ENCODE results near the gene STRA6. TPM values are rescaled to one million over a fixed set of nuclear protein-coding genes. Genes with fewer than 3 reads are reported as not detected.

STRA6 gene
- total RNA-seq, 4 donors from 2014 or later = 0.39 to 1.9 TPM; not detected in 2

- H3K4me1 ChIP-seq = peaks cover 0 to 94% (median 46%) of the 10 kb centered on the region in 4 donors
- DNase-seq (ENCODE audit: low spot score in 2 of 2) = no peak
Observed at GRCh38 chr15:74176262-74177214, 26.0 kb downstream of the STRA6 start.

GRCh38 chr15:74175271-74176191 lies 27.1 kb downstream of the STRA6 start:
- TF ChIP-seq POLR2A (IDR thresholded peaks at IDR 0.05) (no peak), EP300 (IDR thresholded peaks at IDR 0.05) (no peak), CTCF (IDR thresholded peaks at IDR 0.05) (no peak)
- peak overlapping the region; percentile 18 to 51 (median 30) for H3K4me3 ChIP-seq
- 82 to 89% methylated on average over 29 to 39 of the region's 45 CpGs for WGBS, 2 donors
- no peak for DNase-seq (ENCODE audit: low spot score in 2 of 2)
- H3K4me1 ChIP-seq = peaks cover 0 to 97% (median 48%) of the 10 kb centered on the region in 4 donors
- no peaks in the 10 kb centered on the region for H3K27me3 ChIP-seq
- H3K36me3 ChIP-seq = peaks cover 0 to 4% (median 0%) of the 10 kb centered on the region in 3 donors
- peak overlapping the region in 2 of 4 donors; percentile 87 to 94 for H3K27ac ChIP-seq
- no peaks in the 10 kb centered on the region for H3K9me3 ChIP-seq

More at GRCh38 chr15:74176262-74177214, 26.0 kb downstream of the STRA6 start:
- no peak for TF ChIP-seq EP300 (IDR thresholded peaks at IDR 0.05)
- TF ChIP-seq POLR2A (IDR thresholded peaks at IDR 0.05) = no peak
- TF ChIP-seq CTCF (IDR thresholded peaks at IDR 0.05) = no peak
- H3K36me3 ChIP-seq = peaks cover 0 to 4% (median 0%) of the 10 kb centered on the region in 3 donors
- H3K27ac ChIP-seq = peak overlapping the region in 1 of 4 donors; percentile 36
- no peaks in the 10 kb centered on the region for H3K9me3 ChIP-seq
- 62 to 67% methylated on average over 10 of the region's 10 CpGs for WGBS, 2 donors
- H3K4me3 ChIP-seq = peak overlapping the region in 1 of 4 donors; percentile 51
- H3K27me3 ChIP-seq = no peaks in the 10 kb centered on the region

GRCh38 chr15:74174958-74175253 lies 27.7 kb downstream of the STRA6 start:
- peak overlapping the region in 3 of 4 donors; percentile 81 to 94 (median 87) for H3K27ac ChIP-seq
- H3K27me3 ChIP-seq = no peaks in the 10 kb centered on the region
- H3K4me1 ChIP-seq = peaks cover 0 to 97% (median 42%) of the 10 kb centered on the region in 4 donors
- TF ChIP-seq CTCF (IDR thresholded peaks at IDR 0.05) = no peak
- no peak for TF ChIP-seq POLR2A (IDR thresholded peaks at IDR 0.05)
- no peak for TF ChIP-seq EP300 (IDR thresholded peaks at IDR 0.05)
- DNase-seq (ENCODE audit: low spot score in 2 of 2) = no peak
- H3K36me3 ChIP-seq = peaks cover 0 to 4% (median 0%) of the 10 kb centered on the region in 3 donors
- 43 to 77% methylated on average over 1 to 9 of the region's 14 CpGs for WGBS, 2 donors
- no peaks in the 10 kb centered on the region for H3K9me3 ChIP-seq
- H3K4me3 ChIP-seq = peak overlapping the region; percentile 18 to 51 (median 30)

- no peaks in the 10 kb centered on the region for H3K9me3 ChIP-seq
- H3K4me3 ChIP-seq = peak overlapping the region; percentile 18 to 51 (median 30)
- WGBS, 2 donors = 43 to 48% methylated on average over 18 to 20 of the region's 20 CpGs
- H3K4me1 ChIP-seq = peaks cover 0 to 97% (median 38%) of the 10 kb centered on the region in 4 donors
- peaks cover 0 to 4% (median 0%) of the 10 kb centered on the region in 3 donors for H3K36me3 ChIP-seq
- no peaks in the 10 kb centered on the region for H3K27me3 ChIP-seq
- TF ChIP-seq CTCF (IDR thresholded peaks at IDR 0.05) (no peak), POLR2A (IDR thresholded peaks at IDR 0.05) (no peak), EP300 (IDR thresholded peaks at IDR 0.05) (no peak)
- peak overlapping the region; percentile 62 to 94 (median 84) for H3K27ac ChIP-seq
- DNase-seq (ENCODE audit: low spot score in 2 of 2) = peak; percentile 47 to 60
Observed at GRCh38 chr15:74174219-74174957, 28.2 kb downstream of the STRA6 start.
